Left hindlimb (tissue), 1 donor: Measurements from ENCODE around the gene TEKT4.
"Not testable (repeated sequence)": the region's sequence is repeated elsewhere in the genome, so short reads cannot be mapped to it uniquely, and the experiment has no call there.

Experiments
- DNase-seq: peaks from one replicate; pipeline ENCODE4 v3.0.0-alpha.2; 2018

TEKT4 gene

GRCh38 chr2:94876523-94876863 lies 5.3 kb downstream of the TEKT4 start:
- no peak for DNase-seq

GRCh38 chr2:94877129-94877528 lies 5.9 kb downstream of the TEKT4 start:
- DNase-seq = no peak

- DNase-seq = not testable (repeated sequence)
Observed at GRCh38 chr2:94878575-94878974, 7.3 kb downstream of the TEKT4 start.

GRCh38 chr2:94879314-94879981 lies 8.2 kb downstream of the TEKT4 start:
- no peak for DNase-seq

GRCh38 chr2:94879982-94880377 lies 8.8 kb downstream of the TEKT4 start:
- no peak for DNase-seq

- DNase-seq = no peak
Observed at GRCh38 chr2:94880507-94880906, 9.3 kb downstream of the TEKT4 start.

- no peak for DNase-seq
Observed at GRCh38 chr2:94881070-94881469, 9.8 kb downstream of the TEKT4 start.

GRCh38 chr2:94890234-94890633 lies 19.0 kb downstream of the TEKT4 start:
- DNase-seq = no peak

GRCh38 chr2:94895273-94895672 lies 24.0 kb downstream of the TEKT4 start:
- not testable (repeated sequence) for DNase-seq

- DNase-seq = not testable (repeated sequence)
Observed at GRCh38 chr2:94906976-94907375, 35.7 kb downstream of the TEKT4 start.

GRCh38 chr2:94923196-94923595 lies 52.0 kb downstream of the TEKT4 start:
- DNase-seq = no peak

- DNase-seq = not testable (repeated sequence)
Observed at GRCh38 chr2:94924999-94925398, 53.8 kb downstream of the TEKT4 start.
